Spleen (tissue), 7 donors: Measurements from ENCODE around the gene SLC11A1.

ENCODE experiments used
- POLR2A ChIP-seq, 3 donors: fragments of 450-650 bp; IDR thresholded peaks; one replicate each; pipeline ENCODE4 v1.5.1; 2017; ENCODE audit warnings: antibody characterized with exemption in 3 of 3, mild to moderate bottlenecking in 1 of 3
- POLR2AphosphoS5 ChIP-seq, 3 donors: sonication (generic); formaldehyde crosslinking; IDR thresholded peaks; one replicate each; pipeline ENCODE4 v1.5.1; 2017; ENCODE audit warnings: antibody characterized with exemption in 3 of 3
- TF ChIP-seq, protein P1 (sequence below), 11 experiments: fragments of 200-600 bp in 7 of 11; fragments of 450-650 bp in 4 of 11; sonication (generic) in 4 of 11; IDR thresholded peaks in 8 of 11; conservative IDR thresholded peaks in 3 of 11; 1 replicate in 7 of 11; 2 replicates in 4 of 11; pipeline versions ENCODE4 v1.4.0 to v1.8.0; 2016 to 2021; ENCODE audit warnings: antibody characterized with exemption in 11 of 11, inconsistent platforms in 4 of 11, mild to moderate bottlenecking in 1 of 11
- donor health status: DM: no; HTN: no; CAD: no; lungs with moderate emphysema.
- donor health status: DM: no; HTN: no; CAD: no.
- donor health status: DM: no; HTN: no; CAD: no.

DNA sequence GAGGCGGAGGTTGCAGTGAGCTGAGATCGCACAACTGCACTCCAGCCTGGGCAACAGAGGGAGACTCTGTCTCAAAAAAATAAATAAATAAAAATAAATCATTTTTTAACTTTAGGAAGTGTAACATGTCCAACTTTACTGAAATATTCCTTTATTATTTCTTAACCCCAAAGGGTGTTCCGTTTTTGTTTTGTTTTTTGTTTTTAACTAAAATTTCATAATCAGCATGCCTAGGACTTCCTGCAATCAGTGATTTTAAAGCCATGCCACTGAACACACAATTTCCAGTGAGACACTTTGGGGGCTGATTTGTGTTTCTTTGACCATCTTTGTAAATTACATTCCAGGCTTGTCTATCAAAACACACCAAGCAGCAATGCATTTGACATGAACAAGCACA is 18.3 kb upstream of the SLC11A1 start:
- TF ChIP-seq, protein P1, sequence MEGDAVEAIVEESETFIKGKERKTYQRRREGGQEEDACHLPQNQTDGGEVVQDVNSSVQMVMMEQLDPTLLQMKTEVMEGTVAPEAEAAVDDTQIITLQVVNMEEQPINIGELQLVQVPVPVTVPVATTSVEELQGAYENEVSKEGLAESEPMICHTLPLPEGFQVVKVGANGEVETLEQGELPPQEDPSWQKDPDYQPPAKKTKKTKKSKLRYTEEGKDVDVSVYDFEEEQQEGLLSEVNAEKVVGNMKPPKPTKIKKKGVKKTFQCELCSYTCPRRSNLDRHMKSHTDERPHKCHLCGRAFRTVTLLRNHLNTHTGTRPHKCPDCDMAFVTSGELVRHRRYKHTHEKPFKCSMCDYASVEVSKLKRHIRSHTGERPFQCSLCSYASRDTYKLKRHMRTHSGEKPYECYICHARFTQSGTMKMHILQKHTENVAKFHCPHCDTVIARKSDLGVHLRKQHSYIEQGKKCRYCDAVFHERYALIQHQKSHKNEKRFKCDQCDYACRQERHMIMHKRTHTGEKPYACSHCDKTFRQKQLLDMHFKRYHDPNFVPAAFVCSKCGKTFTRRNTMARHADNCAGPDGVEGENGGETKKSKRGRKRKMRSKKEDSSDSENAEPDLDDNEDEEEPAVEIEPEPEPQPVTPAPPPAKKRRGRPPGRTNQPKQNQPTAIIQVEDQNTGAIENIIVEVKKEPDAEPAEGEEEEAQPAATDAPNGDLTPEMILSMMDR (IDR thresholded peaks at IDR 0.05 in 8 of 11, conservative IDR thresholded peaks at IDR 0.05 in 3 of 11), result no peak
- no peak for TF ChIP-seq POLR2A (IDR thresholded peaks at IDR 0.05)
- no peak for TF ChIP-seq POLR2AphosphoS5 (IDR thresholded peaks at IDR 0.05)
